Endodermal cell (in vitro differentiated cells): ENCODE measurements around the gene BRSK2. TPM values are rescaled to one million over a fixed set of nuclear protein-coding genes. Genes with fewer than 3 reads are reported as not detected.

Source experiments
- DNase-seq: peaks from one replicate; pipeline ENCODE4 v3.0.0-alpha.2; 2017
- H3K27ac ChIP-seq: 2 replicates; pipeline ENCODE4 v1.5.1; 2013; ENCODE audit warnings: mild to moderate bottlenecking, low read depth, low read length, moderate library complexity
- H3K27me3 ChIP-seq: 2 replicates; pipeline ENCODE4 v1.6.1; 2013; ENCODE audit warnings: mild to moderate bottlenecking, low read length, moderate library complexity; ENCODE audit not compliant: insufficient read depth, control insufficient read depth, poor library complexity, severe bottlenecking
- H3K36me3 ChIP-seq: 2 replicates; pipeline ENCODE4 v1.7.0; 2013; ENCODE audit warnings: mild to moderate bottlenecking, low read length, moderate library complexity; ENCODE audit not compliant: control insufficient read depth, insufficient read depth
- H3K4me1 ChIP-seq: one replicate; pipeline ENCODE4 v1.7.0; 2013; ENCODE audit warnings: low read length; ENCODE audit not compliant: control insufficient read depth, insufficient read depth
- H3K4me3 ChIP-seq: 2 replicates; pipeline ENCODE4 v1.5.1; 2013; ENCODE audit warnings: mild to moderate bottlenecking, low read length, moderate library complexity
- H3K9ac ChIP-seq: 2 replicates; pipeline ENCODE4 v1.6.1; 2013; ENCODE audit warnings: mild to moderate bottlenecking, low read length, moderate library complexity; ENCODE audit not compliant: poor library complexity, severe bottlenecking; ENCODE audit errors: extremely low read depth
- H3K9me3 ChIP-seq: 2 replicates; pipeline ENCODE4 v1.6.1; 2013; ENCODE audit warnings: mild to moderate bottlenecking, low read length, moderate library complexity; ENCODE audit not compliant: control insufficient read depth
- H3K27ac Mint-ChIP-seq: 2 replicates; pipeline ENCODE4 v1.8.0; 2020; ENCODE audit warnings: mixed read lengths
- H3K27me3 Mint-ChIP-seq: 2 replicates; pipeline ENCODE4 v1.8.0; 2021; ENCODE audit warnings: mild to moderate bottlenecking, mixed read lengths; ENCODE audit not compliant: insufficient read depth
- H3K36me3 Mint-ChIP-seq: 2 replicates; pipeline ENCODE4 v1.8.0; 2020; ENCODE audit warnings: low read depth, mixed read lengths
- H3K4me1 Mint-ChIP-seq: 2 replicates; pipeline ENCODE4 v1.8.0; 2020; ENCODE audit warnings: mixed read lengths
- H3K4me3 Mint-ChIP-seq: 2 replicates; pipeline ENCODE4 v1.8.0; 2020; ENCODE audit warnings: mild to moderate bottlenecking, moderate library complexity, mixed read lengths
- H3K9me3 Mint-ChIP-seq: 2 replicates; pipeline ENCODE4 v1.8.0; 2020; ENCODE audit warnings: mild to moderate bottlenecking, mixed read lengths
- WGBS, 2 experiments: methylation state at CpG; one replicate each; pipeline versions ENCODE4 v1.1.5 to v1.1.7; 2013; ENCODE audit warnings: missing lambda C conversion rate in 2 of 2, mixed read lengths in 1 of 2; ENCODE audit not compliant: insufficient coverage in 1 of 2, insufficient read length in 1 of 2; 5-methylcytosine and 5-hydroxymethylcytosine counted together
- total RNA-seq, 2 donors: library from RNA; stranded (reverse); fragmentation: NEBNext Ultra II Directional in 1 of 2; extraction: Animal tissue kit (Norgen Biotek cat#: 25700) in 1 of 2; gene quantifications; 2 replicates in 1 of 2; 3 replicates in 1 of 2; pipeline ENCODE4 v1.2.1, GENCODE V29; 2021
- TF ChIP-seq, protein P1 (sequence below): fragments of 200-600 bp; sonication (generic); conservative IDR thresholded peaks from 2 replicates; pipeline ENCODE4 v1.5.0; 2021; ENCODE audit warnings: antibody characterized with exemption, mild to moderate bottlenecking

BRSK2 gene
- total RNA-seq, 2 donors from 2014 or later, result 9.4 to 10.3 TPM

DNA sequence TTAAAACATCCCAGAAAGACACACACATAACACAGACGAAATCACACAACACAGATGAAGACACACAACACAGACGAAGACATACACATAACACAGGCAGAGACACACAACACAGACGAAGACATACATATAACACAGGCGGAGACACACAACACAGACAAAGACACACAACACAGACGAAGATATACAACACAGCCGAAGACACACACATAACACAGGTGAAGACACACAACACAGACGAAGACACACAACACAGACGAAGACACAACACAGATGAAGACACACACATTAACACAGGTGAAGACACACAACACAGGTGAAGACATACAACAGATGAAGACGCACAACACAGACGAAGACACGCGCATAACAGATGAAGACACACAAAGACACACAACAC lies 101.6 kb downstream of the BRSK2 start:
- H3K36me3 ChIP-seq, result no peaks in the 10 kb centered on the region
- Mint-ChIP-seq H3K27me3 (no peaks in the 10 kb centered on the region), H3K9me3 (peaks cover 10% of the 10 kb centered on the region), H3K4me3 (no peak overlapping the region), H3K4me1 (no peaks in the 10 kb centered on the region), H3K27ac (no peak overlapping the region), H3K36me3 (peaks cover 7% of the 10 kb centered on the region)
- TF ChIP-seq, protein P1, sequence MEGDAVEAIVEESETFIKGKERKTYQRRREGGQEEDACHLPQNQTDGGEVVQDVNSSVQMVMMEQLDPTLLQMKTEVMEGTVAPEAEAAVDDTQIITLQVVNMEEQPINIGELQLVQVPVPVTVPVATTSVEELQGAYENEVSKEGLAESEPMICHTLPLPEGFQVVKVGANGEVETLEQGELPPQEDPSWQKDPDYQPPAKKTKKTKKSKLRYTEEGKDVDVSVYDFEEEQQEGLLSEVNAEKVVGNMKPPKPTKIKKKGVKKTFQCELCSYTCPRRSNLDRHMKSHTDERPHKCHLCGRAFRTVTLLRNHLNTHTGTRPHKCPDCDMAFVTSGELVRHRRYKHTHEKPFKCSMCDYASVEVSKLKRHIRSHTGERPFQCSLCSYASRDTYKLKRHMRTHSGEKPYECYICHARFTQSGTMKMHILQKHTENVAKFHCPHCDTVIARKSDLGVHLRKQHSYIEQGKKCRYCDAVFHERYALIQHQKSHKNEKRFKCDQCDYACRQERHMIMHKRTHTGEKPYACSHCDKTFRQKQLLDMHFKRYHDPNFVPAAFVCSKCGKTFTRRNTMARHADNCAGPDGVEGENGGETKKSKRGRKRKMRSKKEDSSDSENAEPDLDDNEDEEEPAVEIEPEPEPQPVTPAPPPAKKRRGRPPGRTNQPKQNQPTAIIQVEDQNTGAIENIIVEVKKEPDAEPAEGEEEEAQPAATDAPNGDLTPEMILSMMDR, result no peak
- no peak for DNase-seq
- H3K4me1 ChIP-seq, result no peaks in the 10 kb centered on the region
- 82 to 90% methylated on average over 2 to 12 of the region's 12 CpGs for WGBS, 2 experiments
- H3K27ac ChIP-seq, result no peak overlapping the region
- no peak overlapping the region for H3K9ac ChIP-seq
- no peaks in the 10 kb centered on the region for H3K27me3 ChIP-seq
- H3K4me3 ChIP-seq, result no peak overlapping the region
- H3K9me3 ChIP-seq, result peaks cover 6% of the 10 kb centered on the region

DNA sequence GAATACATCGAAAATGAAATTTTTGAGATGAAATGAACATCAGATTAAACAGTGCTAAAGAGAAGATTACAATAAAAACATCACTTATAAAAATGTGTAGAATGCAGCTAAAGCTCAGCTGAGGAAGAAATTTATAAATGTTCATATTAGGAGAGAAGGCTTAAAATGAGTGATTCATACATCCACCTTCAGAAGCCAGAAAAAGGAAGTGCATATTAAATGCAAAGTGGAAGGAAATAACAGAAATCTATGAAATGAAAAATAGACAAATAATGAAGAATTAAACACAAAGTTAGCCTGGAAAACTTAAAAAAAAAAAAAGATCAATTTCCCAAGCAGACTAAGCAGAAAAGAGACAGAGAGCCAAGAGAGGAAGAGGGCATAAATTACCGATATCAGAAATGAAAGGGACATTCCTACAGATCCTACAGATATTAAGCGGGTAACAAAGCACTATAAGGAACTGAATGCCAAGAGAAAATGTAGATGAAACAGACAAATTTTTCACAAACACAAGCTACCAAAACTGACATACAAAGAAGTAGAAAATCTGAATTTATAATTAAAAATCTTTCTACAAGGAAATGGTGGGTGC lies 104.0 kb downstream of the BRSK2 start:
- peaks cover 15% of the 10 kb centered on the region for H3K9me3 Mint-ChIP-seq
- Histone ChIP-seq H3K27me3 (no peaks in the 10 kb centered on the region), H3K27ac (no peak overlapping the region), H3K9ac (no peak overlapping the region), H3K9me3 (peaks cover 6% of the 10 kb centered on the region), H3K36me3 (no peaks in the 10 kb centered on the region), H3K4me3 (no peak overlapping the region), H3K4me1 (no peaks in the 10 kb centered on the region)
- no peak for DNase-seq
- TF ChIP-seq, protein P1, result no peak
- H3K4me3 Mint-ChIP-seq, result no peak overlapping the region
- H3K27ac Mint-ChIP-seq, result no peak overlapping the region
- peaks cover 8% of the 10 kb centered on the region for H3K36me3 Mint-ChIP-seq
- 62% methylated on average over 3 of the region's 3 CpGs; no CpG with 5 or more reads in 1 of the 2 experiments for WGBS, 2 experiments
- peaks cover 4% of the 10 kb centered on the region for H3K4me1 Mint-ChIP-seq
- no peaks in the 10 kb centered on the region for H3K27me3 Mint-ChIP-seq

DNA sequence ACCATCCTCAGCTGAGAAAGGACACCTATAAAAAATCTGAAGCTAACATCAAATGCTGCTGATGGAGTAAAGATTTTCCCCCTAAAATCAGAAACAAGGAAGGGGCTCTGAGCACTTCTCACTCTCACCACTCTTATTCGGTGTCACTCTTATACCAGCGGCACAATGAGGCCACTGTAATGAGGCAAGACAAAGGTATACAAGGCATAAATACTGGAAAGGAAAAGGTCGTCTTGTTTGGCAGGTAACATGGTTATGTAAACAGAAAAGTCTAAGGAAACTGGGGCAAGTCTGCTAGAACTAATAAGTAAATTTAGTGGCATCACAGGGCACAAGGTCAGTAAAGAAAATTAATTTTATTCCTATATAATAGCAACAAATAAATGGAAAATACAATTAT lies 104.9 kb downstream of the BRSK2 start:
- Histone ChIP-seq H3K27ac (no peak overlapping the region), H3K36me3 (no peaks in the 10 kb centered on the region), H3K4me3 (no peak overlapping the region), H3K9me3 (peaks cover 6% of the 10 kb centered on the region), H3K27me3 (no peaks in the 10 kb centered on the region), H3K9ac (no peak overlapping the region), H3K4me1 (no peaks in the 10 kb centered on the region)
- TF ChIP-seq, protein P1, result no peak
- 75 to 83% methylated on average over 3 of the region's 3 CpGs for WGBS, 2 experiments
- H3K4me1 Mint-ChIP-seq, result peaks cover 4% of the 10 kb centered on the region
- no peaks in the 10 kb centered on the region for H3K27me3 Mint-ChIP-seq
- H3K36me3 Mint-ChIP-seq, result peaks cover 14% of the 10 kb centered on the region
- no peak overlapping the region for H3K4me3 Mint-ChIP-seq
- H3K27ac Mint-ChIP-seq, result no peak overlapping the region
- no peak for DNase-seq
- peaks cover 21% of the 10 kb centered on the region for H3K9me3 Mint-ChIP-seq
